SHP77 treated with DMSO at 0.1 percent for 48 hours (cell line): ENCODE results near the gene PLXNA1.

Experiments used
- DNase-seq: peaks from one replicate; lab custom pipeline; 2025; lab: John Stamatoyannopoulos, UW

The PLXNA1 gene

DNA sequence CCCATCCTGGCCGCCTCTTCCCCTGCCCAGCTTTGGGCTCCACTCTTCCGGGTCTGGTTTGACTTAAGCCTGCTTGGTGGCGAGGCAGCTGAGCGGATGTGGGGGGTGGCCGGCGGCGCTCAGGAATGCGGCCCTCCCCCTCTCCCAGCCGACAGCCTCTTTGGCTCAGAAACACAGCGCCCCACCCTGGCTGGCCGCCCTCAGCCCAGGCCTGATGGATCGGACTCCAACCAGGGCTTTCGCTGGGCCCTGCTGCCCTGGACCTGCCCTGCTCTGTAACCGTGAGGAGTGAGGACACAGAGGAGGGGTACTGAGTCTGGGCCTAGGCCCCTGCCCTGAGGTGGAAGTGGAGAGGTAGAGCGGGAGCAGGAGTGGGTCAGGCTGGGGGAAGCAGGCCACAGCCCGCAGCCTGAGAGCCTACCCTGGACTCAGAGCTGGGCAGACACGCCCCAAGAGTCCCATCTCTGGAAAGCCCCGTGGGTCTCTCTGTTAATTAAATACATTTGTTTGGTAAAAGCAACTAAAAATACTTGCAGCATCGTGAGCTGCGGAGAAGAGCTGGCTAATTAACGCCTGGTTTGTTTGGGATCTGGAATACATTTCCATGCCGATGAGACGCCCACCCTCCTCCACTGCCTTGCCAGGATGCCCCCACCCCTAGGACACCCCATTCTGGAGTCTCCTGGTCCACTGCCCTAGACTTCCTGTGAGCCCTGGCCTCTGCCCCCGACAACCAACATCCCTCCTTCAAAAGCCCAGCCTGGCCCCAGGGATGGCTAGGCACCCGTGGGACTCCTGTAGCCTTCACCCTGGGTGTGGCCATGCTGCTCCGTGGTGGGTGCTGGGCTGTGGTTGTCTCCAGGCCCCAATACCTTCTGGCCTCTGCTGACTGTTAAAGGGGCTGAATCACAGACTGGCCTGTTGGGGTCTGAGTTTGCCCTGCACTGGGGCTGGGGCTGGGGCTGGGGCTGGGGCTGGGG is 19.6 kb downstream of the PLXNA1 start:
- DNase-seq: no peak

DNA sequence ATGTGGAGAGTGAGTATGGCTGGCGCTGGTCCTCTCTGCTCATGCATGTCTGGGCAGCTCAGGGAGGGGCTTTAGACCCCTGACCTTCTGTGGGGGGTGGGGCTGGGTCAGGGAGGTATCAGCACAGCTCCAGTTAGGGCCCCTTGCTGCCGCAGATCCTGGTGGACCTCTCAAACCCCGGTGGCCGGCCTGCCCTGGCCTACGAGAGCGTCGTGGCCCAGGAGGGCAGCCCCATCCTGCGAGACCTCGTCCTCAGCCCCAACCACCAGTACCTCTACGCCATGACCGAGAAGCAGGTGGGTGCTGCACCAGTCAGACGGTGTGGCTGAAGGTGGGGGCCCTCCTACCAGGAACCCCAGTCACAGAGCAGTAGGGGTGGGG is 20.2 kb downstream of the PLXNA1 start:
- no peak for DNase-seq

DNA sequence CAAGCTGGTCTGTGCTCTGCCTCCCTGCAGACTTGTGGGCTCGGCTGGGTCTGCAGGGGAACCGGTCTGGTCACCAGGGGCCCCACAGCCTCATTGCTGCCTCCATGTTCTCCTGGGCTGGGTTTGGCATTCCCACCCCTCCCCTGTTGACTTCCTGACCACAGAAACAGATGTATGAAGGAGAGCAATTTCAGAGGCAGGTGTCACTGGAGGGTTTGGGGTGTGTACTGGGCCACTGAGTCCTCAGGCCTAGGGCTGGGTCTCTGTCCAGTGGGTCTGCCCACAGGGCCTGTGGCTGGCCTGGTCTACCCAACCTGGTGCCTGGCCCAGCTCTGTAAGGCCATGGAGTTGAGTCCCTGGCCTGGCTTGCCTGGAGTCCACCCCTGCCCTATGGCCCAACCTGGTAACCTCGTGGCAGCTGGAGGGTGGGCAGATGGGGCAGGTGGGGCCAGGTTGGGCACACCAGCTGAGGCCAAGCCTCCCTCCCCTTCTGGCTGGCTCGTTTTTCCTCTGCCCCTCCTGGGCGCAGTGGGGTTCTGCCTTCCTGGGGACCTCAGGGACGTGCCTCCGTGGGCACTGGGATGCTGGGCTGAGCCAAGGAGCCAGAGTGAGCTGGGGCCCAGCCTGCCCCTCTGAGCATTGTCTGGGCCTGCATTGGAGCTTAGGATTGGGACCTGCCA is 20.8 kb downstream of the PLXNA1 start:
- DNase-seq: no peak

DNA sequence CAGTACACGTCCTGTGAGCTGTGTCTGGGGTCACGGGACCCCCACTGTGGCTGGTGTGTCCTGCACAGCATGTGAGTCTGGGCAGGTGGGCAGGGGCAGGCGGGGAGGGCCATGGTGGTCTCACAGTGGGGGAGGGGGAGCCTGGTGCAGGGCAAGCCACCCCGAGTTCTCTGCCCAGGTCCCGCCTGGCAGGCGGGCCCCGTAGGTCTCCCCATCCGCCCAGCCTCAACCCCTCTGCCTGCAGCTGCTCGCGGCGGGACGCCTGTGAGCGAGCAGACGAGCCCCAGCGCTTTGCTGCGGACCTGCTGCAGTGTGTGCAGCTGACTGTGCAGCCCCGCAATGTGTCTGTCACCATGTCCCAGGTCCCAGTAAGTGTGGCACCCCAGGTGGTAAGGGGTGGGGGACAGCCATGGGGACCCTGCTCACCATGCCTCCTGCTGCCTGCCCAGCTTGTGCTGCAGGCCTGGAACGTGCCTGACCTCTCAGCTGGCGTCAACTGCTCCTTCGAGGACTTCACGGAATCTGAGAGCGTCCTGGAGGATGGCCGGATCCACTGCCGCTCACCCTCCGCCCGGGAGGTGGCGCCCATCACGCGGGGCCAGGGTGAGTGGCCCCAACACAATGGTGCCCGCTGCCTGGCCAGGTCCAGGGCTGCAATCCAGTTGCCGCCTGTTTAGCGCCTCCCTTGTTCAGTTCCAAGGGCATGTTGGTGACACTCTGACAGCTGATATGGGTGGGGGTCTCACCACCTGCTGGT is 21.9 kb downstream of the PLXNA1 start:
- no peak for DNase-seq

DNA sequence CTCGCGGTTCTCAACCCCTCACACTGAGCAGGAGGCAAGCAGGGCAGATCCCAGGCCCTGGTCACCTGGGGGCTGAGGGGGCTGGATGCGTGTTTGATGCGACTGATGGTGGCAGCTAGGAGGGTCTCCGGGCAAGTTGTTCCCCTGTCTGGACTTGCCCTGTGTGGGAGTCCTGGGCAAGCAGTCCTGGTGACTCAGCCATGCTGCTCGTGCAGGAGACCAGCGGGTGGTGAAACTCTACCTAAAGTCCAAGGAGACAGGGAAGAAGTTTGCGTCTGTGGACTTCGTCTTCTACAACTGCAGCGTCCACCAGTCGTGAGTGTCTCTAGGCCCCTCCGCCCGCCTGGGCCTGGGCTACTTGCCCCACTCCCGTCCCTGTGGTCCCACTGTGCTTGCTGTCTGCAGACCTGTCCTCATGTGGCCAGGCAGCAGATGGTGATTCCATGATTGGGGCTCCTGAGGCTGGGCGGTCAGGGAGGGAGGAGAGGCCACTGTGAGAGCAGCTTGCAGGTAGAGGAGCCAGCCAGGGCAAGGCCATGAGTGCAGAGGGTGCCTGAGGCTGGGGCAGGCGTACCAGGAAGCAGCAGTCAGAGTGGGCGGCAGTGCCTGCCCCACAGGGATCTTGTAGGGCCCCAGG is 23.1 kb downstream of the PLXNA1 start:
- DNase-seq: no peak

DNA sequence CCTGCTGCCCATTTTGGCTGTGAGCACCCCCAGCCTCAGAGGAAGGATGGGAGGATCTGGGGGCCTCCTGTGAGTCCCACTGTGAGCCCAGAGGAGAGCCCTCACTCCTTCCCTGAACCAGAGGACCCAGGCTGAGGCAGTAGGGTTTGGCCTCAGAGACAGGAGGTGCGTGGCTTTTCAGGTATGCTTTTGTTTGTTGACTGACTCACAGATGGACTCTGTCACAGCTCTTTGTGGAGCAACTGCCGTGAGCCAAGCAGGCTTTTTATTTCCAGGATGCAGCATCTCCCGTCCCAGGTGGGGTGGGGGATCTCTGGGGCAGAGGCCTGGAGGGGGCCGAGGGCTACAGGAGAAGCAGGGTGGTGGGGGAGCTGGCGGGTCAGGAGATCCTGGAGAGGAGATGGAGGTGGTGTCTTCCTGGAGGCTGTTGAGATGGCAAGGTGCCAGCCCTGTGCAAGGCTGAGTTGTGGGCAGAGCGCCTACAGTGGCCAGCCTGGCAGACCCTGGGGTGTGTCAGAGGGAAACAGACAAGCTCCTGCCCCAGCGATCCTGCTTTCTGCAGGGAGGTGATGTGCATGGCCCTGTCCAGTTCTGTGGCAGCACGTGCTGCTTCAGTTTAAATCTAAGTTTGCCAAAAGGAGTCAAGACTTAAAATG is 24.0 kb downstream of the PLXNA1 start:
- DNase-seq: no peak

DNA sequence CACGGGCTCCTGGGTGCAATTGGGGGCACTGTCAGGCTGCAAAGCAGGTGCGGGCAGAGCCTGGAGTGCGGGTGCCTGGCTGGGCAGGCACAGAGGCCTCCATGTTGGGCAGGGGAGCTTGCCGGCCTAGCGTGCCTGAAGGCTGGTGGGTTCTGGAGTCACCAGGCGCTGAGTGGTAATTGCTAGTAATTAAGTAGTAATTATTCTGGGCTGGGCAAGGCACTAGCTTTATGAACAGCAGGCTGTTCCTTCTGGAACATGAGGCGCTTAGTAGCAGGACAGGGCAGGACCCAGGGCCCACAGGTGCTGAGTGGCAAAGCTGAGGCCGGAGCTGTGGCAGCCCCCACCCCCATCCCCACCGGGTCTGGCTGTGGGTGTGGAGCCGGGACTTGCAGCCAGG is 25.3 kb downstream of the PLXNA1 start:
- DNase-seq: no peak

DNA sequence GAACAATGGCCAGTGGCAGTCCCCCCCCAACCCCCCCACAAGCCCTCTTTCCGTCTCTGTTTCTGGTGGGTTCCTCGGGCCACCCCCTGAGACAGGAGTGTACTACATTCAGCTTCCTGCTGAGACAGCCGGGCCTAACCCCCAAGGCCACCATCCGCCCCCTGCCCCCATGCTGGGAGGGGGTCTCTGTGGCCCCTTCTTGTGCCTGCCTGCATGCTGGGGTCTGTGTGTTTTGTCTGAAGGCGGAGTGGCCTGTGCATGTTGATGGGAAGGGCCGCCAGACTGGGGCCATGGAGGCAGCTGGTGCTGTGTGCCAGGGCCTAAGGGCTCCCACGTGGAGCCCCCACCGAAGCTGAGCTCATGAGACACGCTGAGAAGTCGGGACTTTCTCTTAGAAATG is 26.6 kb downstream of the PLXNA1 start:
- DNase-seq: no peak

DNA sequence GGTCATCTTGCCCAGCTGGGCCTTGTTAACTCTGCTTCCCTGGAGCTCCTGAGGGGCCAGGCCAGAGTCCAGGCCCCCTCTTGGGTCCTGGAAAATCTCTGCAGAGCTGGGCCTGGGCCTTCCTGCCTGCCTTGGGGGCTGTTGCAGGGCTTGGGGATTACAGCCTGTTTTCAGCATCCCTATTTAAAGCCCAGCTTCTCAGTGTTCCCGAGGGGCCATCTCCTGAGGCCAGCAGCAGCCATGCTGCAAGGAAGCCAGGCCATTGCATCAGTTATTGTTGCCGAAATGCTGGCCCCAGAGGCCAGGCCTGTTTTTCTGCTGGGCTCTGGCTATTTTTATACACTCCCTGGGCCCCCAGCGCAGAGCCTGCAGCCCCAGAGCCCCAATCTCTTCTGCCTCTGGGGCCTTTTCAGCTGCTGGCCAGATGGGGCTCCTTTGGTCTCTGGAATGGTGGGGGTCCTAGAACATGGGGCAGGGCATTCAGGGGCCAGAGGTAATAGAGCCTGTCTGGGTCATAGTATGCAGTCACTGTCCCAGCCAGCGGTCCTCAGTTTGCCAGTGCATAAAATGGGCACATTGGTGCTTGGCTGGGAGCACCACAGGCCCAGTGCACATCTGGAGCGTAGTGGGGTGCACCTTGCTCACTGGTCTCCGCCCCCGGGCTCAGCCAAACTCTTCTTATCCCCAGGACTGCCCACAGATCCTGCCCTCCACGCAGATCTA is 28.5 kb downstream of the PLXNA1 start:
- no peak for DNase-seq

DNA sequence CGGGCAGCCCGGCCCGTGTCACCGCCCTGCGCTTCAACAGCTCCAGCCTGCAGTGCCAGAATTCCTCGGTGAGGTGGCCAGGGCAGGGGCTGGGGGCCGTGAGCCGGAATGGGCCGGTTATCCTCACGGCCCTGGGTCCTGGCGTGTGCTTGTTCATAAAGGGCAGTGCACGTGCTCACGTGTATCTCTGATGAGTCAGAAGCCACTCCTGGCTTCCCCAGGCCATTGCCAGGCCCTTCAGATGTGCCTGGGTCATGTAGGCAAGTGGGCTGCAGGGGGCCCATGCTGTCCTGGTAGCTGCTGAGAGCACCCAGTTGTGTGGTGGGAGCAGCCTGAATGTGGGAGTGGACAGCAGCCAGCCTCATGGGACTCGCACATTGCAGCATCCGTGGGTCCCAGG is 29.2 kb downstream of the PLXNA1 start:
- DNase-seq: no peak

DNA sequence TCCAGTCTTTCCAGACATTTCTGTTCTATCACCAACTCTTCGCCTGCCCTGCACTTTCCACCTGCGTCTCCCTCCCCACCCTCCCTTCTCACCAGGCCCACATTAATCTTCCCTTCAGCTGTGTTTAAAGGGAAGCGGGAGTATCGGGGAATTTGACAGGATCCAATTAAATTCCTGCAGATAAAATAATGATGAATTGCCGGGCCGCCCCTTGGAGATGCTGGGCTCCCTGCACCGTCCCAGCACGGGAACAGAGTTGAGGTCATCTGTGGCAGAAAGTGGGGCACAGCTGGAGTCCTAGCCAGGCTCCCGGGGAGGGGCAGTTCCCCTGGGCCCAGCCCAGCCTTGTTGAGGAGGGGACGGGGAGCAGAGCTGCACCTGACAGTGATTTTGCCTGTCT is 30.3 kb downstream of the PLXNA1 start:
- DNase-seq: no peak

DNA sequence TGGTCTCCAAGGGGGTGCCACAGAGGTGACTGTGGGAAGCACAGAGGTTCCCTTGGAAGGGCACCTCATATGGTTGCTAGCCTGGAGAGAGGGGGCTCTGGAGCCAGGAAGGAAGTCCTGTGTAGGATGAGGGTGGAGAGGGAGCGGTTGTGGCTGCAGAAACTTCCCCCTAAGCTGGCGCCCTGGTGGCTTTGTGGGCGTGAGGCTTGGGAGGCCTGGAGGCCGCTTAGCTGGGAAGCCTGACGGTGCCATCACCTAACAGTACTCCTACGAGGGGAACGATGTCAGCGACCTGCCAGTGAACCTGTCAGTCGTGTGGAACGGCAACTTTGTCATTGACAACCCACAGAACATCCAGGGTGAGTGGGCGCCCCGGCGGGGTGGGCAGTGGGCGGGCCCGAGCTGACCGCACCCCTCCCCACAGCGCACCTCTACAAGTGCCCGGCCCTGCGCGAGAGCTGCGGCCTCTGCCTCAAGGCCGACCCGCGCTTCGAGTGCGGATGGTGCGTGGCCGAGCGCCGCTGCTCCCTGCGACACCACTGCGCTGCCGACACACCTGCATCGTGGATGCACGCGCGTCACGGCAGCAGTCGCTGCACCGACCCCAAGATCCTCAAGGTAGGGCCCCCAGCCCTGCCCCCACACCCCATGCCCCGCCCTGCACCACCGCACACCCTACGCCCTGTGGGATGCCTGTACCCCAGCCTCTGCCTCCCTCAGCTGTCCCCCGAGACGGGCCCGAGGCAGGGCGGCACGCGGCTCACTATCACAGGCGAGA is 31.0 kb downstream of the PLXNA1 start:
- no peak for DNase-seq

DNA sequence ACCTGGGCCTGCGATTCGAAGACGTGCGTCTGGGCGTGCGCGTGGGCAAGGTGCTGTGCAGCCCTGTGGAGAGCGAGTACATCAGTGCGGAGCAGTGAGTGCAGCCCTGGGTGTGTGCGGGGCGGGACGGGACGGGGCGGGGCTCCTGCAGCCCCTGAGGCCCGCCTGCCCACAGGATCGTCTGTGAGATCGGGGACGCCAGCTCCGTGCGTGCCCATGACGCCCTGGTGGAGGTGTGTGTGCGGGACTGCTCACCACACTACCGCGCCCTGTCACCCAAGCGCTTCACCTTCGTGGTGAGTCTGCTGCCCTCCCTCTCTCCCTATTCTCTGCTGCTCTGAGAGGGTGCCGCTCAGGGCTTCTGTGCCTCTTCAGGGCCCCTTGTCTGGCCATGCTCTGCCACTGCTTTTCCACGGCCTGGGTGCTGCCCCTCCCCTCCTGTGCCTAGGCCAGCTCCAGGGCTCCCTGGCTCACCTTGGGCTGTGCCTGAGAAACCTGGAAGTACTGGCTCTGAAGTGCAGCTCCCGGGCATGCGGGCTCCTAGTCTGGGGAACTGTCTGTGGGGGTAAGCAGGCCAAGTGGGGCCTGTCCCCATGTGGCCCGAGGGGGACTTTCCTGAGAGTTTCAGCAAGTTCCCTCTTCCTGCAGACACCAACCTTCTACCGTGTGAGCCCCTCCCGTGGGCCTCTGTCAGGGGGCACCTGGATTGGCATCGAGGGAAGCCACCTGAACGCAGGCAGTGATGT is 31.8 kb downstream of the PLXNA1 start:
- DNase-seq: no peak

DNA sequence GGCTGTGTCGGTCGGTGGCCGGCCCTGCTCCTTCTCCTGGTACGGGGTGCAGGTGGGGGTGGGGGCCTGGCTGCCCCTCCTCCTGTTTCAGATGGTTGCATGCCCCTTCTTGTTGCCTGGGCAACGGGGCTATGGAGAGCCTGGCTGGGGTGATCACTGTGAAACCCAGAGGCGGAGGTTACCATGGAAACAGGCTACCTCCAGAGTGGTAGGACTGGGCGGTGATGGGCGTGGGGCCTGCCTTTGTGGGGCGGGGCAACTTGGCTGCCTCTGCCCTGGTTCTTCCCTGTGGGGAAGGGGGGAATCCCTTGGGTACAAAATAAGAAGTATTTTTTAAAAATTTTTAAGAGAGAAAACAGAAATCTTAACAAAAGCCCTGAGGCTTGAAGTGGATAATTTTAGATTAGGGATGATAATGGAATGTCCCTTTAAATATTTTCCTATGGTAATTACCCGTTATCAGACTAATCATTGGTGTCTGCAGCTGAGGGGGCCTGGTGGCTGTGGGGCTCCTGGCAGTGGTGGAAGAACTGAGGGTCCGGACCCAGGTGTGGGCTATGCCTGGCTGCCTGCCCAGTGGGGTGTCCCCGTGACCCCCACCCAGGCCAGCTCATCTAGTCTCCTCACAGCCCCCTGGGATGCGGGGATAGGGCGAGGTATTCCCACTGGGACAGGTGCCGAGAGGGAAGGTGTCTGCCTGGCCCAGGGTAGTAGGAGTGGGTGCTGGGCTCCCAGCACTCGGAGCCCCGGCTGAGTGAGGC is 32.5 kb downstream of the PLXNA1 start:
- no peak for DNase-seq

DNA sequence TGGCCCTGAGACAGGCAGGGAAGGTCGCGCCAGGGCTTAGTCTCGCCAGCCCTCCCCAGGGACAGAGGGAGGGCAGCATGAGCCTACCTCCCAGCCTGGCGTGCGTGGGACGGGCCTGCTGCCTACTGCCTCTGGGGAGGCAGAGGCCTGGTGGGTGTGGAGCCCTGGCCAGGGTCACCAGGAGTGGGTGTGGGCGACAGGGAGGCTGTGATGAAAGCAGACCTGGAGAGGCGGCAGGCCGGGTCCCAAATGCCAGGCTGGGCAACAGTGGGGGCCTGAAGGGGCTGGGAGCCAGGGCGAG is 33.1 kb downstream of the PLXNA1 start:
- DNase-seq: no peak

DNA sequence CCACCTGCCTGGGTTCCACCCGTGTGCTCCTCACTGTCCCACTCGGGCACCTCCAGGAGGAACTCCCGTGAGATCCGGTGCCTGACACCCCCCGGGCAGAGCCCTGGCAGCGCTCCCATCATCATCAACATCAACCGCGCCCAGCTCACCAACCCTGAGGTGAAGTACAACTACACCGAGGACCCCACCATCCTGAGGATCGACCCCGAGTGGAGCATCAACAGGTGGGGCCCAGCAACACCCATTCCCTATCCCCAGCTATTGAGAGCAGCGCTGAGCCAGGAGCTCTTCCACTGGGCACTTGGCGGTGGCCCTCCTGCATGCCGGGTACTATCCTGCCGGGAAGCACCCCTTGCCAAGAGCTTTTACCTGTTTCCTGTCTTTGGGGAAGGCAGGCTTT is 33.5 kb downstream of the PLXNA1 start:
- no peak for DNase-seq

DNA sequence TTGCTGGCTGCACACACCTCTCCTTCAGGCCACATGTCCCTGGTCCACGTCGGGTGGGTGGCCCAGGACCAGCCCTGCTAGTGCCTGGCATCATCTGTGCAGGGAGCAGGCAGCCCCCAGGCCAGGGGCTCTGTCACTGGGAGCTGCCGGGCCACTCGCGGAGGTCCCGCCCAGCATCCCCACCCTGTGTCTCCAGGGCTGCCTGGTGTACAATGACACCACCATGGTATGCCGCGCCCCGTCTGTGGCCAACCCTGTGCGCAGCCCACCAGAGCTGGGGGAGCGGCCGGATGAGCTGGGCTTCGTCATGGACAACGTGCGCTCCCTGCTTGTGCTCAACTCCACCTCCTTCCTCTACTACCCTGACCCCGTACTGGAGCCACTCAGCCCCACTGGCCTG is 34.3 kb downstream of the PLXNA1 start:
- DNase-seq: no peak

DNA sequence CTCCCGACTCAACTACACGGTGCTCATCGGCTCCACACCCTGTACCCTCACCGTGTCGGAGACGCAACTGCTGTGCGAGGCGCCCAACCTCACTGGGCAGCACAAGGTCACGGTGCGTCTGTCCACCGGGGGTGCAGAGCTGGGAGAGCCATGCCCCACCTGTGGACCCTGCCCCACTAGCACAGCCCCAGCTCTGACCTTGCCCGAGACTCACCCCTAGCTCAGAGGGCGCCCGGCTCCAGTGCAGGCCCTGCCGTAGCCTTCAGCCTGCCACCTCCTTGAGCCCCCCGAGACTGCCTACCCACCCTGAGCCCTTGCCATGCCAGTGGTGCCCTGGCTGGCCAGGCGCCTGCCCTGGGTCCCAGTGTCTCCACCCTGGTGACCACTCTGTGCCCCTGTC is 34.9 kb downstream of the PLXNA1 start:
- no peak for DNase-seq

DNA sequence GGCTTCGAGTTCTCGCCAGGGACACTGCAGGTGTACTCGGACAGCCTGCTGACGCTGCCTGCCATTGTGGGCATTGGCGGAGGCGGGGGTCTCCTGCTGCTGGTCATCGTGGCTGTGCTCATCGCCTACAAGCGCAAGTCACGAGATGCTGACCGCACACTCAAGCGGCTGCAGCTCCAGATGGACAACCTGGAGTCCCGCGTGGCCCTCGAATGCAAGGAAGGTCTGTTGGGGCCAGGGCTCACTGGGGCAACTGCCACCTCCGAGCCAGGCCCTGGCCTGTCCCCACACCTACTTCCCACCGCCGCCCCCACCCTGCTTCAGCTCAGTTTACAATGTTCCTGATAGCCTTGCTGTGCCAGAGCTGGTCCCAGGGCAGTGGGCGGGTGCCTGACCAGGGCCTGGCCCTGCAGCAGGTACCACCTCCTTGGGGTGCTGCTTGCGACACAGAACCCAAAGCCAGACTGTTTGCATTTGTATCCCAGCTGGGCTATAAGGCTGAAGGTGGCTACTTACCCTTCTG is 35.5 kb downstream of the PLXNA1 start:
- no peak for DNase-seq
